Lower lobe of right lung (tissue), 2 donors: ENCODE results near the gene HTR2A. TPM values are rescaled to one million over a fixed set of nuclear protein-coding genes. Genes with fewer than 3 reads are reported as not detected.

Experiments
- ATAC-seq, 2 donors: fragments of 200-7000 bp; cut with Tn5 transposase; one replicate each; pipeline ENCODE4 v1.9.1; 2020 to 2022; ENCODE audit warnings: mild to moderate bottlenecking in 2 of 2, moderate library complexity in 2 of 2
- DNase-seq: peaks from one replicate; pipeline ENCODE4 v3.0.0-alpha.2; 2020
- H3K27ac ChIP-seq: fragments of 200-600 bp; one replicate; pipeline ENCODE4 v1.8.0; 2022
- H3K27me3 ChIP-seq: fragments of 200-600 bp; one replicate; pipeline ENCODE4 v1.8.0; 2022; ENCODE audit warnings: low read depth
- H3K36me3 ChIP-seq: fragments of 200-600 bp; one replicate; pipeline ENCODE4 v1.8.0; 2022; ENCODE audit warnings: mild to moderate bottlenecking
- H3K4me1 ChIP-seq: fragments of 200-600 bp; one replicate; pipeline ENCODE4 v1.8.0; 2022
- H3K4me3 ChIP-seq: fragments of 200-600 bp; one replicate; pipeline ENCODE4 v1.8.0; 2022; ENCODE audit warnings: mild to moderate bottlenecking
- H3K9me3 ChIP-seq: fragments of 200-600 bp; one replicate; pipeline ENCODE4 v1.8.0; 2022
- intact Hi-C: fragments of 100-400 bp; cut with DNase I; formaldehyde crosslinking; loops from one replicate; pipeline ENCODE4 v1.11.0; 2022
- long read RNA-seq: library from polyadenylated mRNA; unstranded; transcript quantifications from one replicate; pipeline ENCODE4 v2.0.0, GENCODE V29; 2021
- total RNA-seq: library from RNA; stranded (reverse); fragmentation: NEBNext Ultra II Directional; extraction: Animal tissue kit (Norgen Biotek cat#: 25700); gene quantifications from one replicate; pipeline ENCODE4 v1.2.1, GENCODE V29; 2021
- TF ChIP-seq, protein P1 (sequence below): fragments of 200-600 bp; IDR thresholded peaks from one replicate; pipeline ENCODE4 v1.8.0; 2022; ENCODE audit warnings: antibody characterized with exemption, mild to moderate bottlenecking
- donor health status: DM: no; HTN: yes; CAD: no; lungs with severe emphysema.

HTR2A gene
- total RNA-seq: 0.32 TPM
- long read RNA-seq, full-length matches to known transcripts: 1 of 1 reads
- long read RNA-seq, partial matches to known transcripts: 0 of 1 reads
- long read RNA-seq, other reads (novel, unspliced or antisense): 0 of 1 reads

GRCh38 chr13:46896341-46897137 is at the start of gene HTR2A:
Gene HTR2A, minus strand, starts transcription at chr13:46897053. Its CDS starts 1,147 bp downstream, at chr13:46895906.
- intact Hi-C loops: no loop called here
- no peaks in the 10 kb centered on the region for H3K9me3 ChIP-seq
- H3K36me3 ChIP-seq: no peaks in the 10 kb centered on the region
- H3K27me3 ChIP-seq: peaks cover 3% of the 10 kb centered on the region
- H3K4me1 ChIP-seq: peaks cover 11% of the 10 kb centered on the region
- ATAC-seq (peak; percentile 32 to 50), DNase-seq (peak; percentile 58)
- peak within 1 kb of the TSS; percentile 46 for H3K4me3 ChIP-seq
- H3K27ac ChIP-seq: no peak within 1 kb of the TSS
- TF ChIP-seq, protein P1, sequence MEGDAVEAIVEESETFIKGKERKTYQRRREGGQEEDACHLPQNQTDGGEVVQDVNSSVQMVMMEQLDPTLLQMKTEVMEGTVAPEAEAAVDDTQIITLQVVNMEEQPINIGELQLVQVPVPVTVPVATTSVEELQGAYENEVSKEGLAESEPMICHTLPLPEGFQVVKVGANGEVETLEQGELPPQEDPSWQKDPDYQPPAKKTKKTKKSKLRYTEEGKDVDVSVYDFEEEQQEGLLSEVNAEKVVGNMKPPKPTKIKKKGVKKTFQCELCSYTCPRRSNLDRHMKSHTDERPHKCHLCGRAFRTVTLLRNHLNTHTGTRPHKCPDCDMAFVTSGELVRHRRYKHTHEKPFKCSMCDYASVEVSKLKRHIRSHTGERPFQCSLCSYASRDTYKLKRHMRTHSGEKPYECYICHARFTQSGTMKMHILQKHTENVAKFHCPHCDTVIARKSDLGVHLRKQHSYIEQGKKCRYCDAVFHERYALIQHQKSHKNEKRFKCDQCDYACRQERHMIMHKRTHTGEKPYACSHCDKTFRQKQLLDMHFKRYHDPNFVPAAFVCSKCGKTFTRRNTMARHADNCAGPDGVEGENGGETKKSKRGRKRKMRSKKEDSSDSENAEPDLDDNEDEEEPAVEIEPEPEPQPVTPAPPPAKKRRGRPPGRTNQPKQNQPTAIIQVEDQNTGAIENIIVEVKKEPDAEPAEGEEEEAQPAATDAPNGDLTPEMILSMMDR: no peak

DNA sequence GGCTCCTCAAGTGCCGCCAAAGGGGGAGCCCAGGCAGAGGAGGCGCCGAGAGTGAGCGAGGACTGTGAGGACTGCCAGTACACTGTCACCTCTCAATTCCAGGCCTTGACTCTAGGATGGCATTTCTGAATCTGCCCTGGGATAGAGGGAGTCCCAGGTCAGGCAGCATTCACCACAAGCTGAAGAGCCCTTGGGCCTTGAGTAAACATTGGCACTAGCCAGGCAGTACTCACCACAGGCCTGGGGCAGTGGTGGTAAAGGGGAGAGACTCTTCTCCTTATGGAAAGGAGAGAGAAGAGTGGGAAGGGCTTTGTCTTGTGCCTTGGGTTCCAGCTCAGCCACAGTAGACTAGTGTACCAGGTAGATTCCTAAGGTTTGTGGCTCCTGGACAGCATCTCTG is 39.7 kb upstream of the HTR2A start:
- ATAC-seq: peak; percentile 64 to 84
- H3K9me3 ChIP-seq: no peaks in the 10 kb centered on the region
- H3K36me3 ChIP-seq: no peaks in the 10 kb centered on the region
- TF ChIP-seq, protein P1: no peak
- H3K27me3 ChIP-seq: no peaks in the 10 kb centered on the region
- no peak overlapping the region for H3K27ac ChIP-seq
- intact Hi-C loops: no loop called here
- no peak overlapping the region for H3K4me3 ChIP-seq
- no peak for DNase-seq
- H3K4me1 ChIP-seq: no peaks in the 10 kb centered on the region

GRCh38 chr13:46934749-46935148 is 37.9 kb upstream of the HTR2A start:
- no peak for DNase-seq
- no peak for ATAC-seq
- Histone ChIP-seq H3K4me3 (no peak overlapping the region), H3K27ac (no peak overlapping the region), H3K4me1 (no peaks in the 10 kb centered on the region), H3K27me3 (no peaks in the 10 kb centered on the region), H3K9me3 (no peaks in the 10 kb centered on the region), H3K36me3 (no peaks in the 10 kb centered on the region)
- intact Hi-C loops: no loop called here
- TF ChIP-seq, protein P1: no peak

- DNase-seq (no peak), ATAC-seq (no peak)
- no peak overlapping the region for H3K4me3 ChIP-seq
- H3K36me3 ChIP-seq: no peaks in the 10 kb centered on the region
- H3K4me1 ChIP-seq: no peaks in the 10 kb centered on the region
- no peaks in the 10 kb centered on the region for H3K27me3 ChIP-seq
- intact Hi-C loops: no loop called here
- no peaks in the 10 kb centered on the region for H3K9me3 ChIP-seq
- TF ChIP-seq, protein P1: no peak
- no peak overlapping the region for H3K27ac ChIP-seq
These were observed 30.2 kb upstream of the HTR2A start for GRCh38 chr13:46926916-46927590.

DNA sequence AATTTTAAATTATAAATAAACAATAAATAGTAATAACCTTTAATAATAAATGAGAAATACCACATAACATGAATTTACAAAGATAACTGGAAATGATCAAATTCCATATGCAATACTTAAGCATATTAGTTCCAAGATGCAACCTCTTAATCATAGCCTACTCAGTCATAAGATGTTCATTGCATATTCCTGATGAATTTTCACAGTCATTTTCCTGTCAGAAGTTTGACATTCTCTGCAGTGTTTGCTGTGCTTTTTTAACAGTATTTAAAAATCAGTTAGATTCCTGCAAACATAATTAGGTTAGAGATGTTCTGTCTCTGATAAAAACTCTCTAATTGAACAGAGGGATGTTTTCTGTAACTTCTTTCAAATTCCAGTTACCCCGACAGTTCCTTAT is 28.6 kb upstream of the HTR2A start:
- no peaks in the 10 kb centered on the region for H3K4me1 ChIP-seq
- H3K27me3 ChIP-seq: no peaks in the 10 kb centered on the region
- H3K27ac ChIP-seq: no peak overlapping the region
- no peak overlapping the region for H3K4me3 ChIP-seq
- no peaks in the 10 kb centered on the region for H3K36me3 ChIP-seq
- ATAC-seq (no peak), DNase-seq (no peak)
- TF ChIP-seq, protein P1: no peak
- intact Hi-C loops: no loop called here
- H3K9me3 ChIP-seq: no peaks in the 10 kb centered on the region
